Activated T-helper 1 cell treated with anti-CD3 and anti-CD28 coated beads, Interleukin-12 subunit alpha, Interleukin-12 subunit beta, Interleukin-2, Interleukin-4 antibody, amounts not matched to agents 30 ng/mL and 10 ng/mL and 1 ng/mL, durations not matched to agents 14 hours and 24 hours and 36 hours (primary cell): ENCODE measurements around the gene THBD. TPM values are rescaled to one million over a fixed set of nuclear protein-coding genes. Genes with fewer than 3 reads are reported as not detected.

ENCODE experiments used
- DNase-seq: peaks from one replicate; pipeline ENCODE4 v3.0.0; 2021; ENCODE audit warnings: low spot score
- H3K27ac Mint-ChIP-seq: one replicate; pipeline ENCODE4 v1.8.0; 2021; ENCODE audit warnings: mild to moderate bottlenecking, mixed read lengths
- H3K27me3 Mint-ChIP-seq: one replicate; pipeline ENCODE4 v1.8.0; 2022; ENCODE audit warnings: mild to moderate bottlenecking, moderate library complexity, mixed read lengths; ENCODE audit not compliant: insufficient read depth
- H3K36me3 Mint-ChIP-seq: one replicate; pipeline ENCODE4 v1.8.0; 2021; ENCODE audit warnings: low read depth, mixed read lengths
- H3K4me1 Mint-ChIP-seq: one replicate; pipeline ENCODE4 v1.8.0; 2021; ENCODE audit warnings: low read depth, mixed read lengths
- H3K4me3 Mint-ChIP-seq: one replicate; pipeline ENCODE4 v1.8.0; 2021; ENCODE audit warnings: mild to moderate bottlenecking, moderate library complexity, mixed read lengths
- H3K9me3 Mint-ChIP-seq: one replicate; pipeline ENCODE4 v1.8.0; 2021; ENCODE audit warnings: mixed read lengths
- intact Hi-C: fragments of 100-400 bp; cut with micrococcal nuclease; formaldehyde crosslinking; loops from one replicate; pipeline ENCODE4 v1.15.1; 2024
- total RNA-seq: library from RNA; stranded (reverse); gene quantifications from 2 replicates; pipeline ENCODE4 v1.2.3, GENCODE V29; 2022

Gene THBD
- total RNA-seq, 1 donor from 2014 or later = not detected

- DNase-seq = no peak
- Mint-ChIP-seq H3K4me3 (no peak overlapping the region), H3K27me3 (no peaks in the 10 kb centered on the region), H3K27ac (no peak overlapping the region), H3K36me3 (no peaks in the 10 kb centered on the region), H3K9me3 (no peaks in the 10 kb centered on the region), H3K4me1 (no peaks in the 10 kb centered on the region)
- intact Hi-C loops = no loop called here
Measured at GRCh38 chr20:23021951-23022350, 27.5 kb downstream of the THBD start.

DNA sequence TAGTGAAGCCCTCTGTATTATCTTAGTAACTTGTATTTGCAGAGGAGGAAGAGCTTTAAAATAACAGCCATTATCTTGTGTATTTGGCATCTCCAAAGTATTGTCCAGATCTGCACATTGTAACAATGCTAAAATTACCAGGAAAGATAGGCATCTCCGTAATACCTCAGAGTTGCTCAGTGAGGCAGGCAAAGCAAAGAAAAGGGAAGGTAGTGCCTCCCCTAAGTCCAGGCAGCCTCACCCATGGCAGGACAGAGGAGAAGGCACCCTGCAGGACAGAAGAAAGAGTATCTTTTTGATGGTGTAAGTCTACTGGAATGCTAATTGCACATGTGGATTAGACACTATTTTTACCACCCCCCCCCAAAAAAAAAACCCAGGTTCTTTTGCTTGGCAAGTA lies 27.9 kb downstream of the THBD start:
- no peak overlapping the region for H3K27ac Mint-ChIP-seq
- no peaks in the 10 kb centered on the region for H3K27me3 Mint-ChIP-seq
- intact Hi-C loops = no loop called here
- no peaks in the 10 kb centered on the region for H3K36me3 Mint-ChIP-seq
- no peak for DNase-seq
- no peaks in the 10 kb centered on the region for H3K9me3 Mint-ChIP-seq
- H3K4me1 Mint-ChIP-seq = no peaks in the 10 kb centered on the region
- no peak overlapping the region for H3K4me3 Mint-ChIP-seq

- H3K4me1 Mint-ChIP-seq = no peaks in the 10 kb centered on the region
- peaks cover 2% of the 10 kb centered on the region for H3K27me3 Mint-ChIP-seq
- no peak for DNase-seq
- no peak overlapping the region for H3K4me3 Mint-ChIP-seq
- intact Hi-C loops = no loop called here
- H3K9me3 Mint-ChIP-seq = no peaks in the 10 kb centered on the region
- no peak overlapping the region for H3K27ac Mint-ChIP-seq
- H3K36me3 Mint-ChIP-seq = no peaks in the 10 kb centered on the region
Measured at GRCh38 chr20:23020230-23021018, 29.0 kb downstream of the THBD start.

DNA sequence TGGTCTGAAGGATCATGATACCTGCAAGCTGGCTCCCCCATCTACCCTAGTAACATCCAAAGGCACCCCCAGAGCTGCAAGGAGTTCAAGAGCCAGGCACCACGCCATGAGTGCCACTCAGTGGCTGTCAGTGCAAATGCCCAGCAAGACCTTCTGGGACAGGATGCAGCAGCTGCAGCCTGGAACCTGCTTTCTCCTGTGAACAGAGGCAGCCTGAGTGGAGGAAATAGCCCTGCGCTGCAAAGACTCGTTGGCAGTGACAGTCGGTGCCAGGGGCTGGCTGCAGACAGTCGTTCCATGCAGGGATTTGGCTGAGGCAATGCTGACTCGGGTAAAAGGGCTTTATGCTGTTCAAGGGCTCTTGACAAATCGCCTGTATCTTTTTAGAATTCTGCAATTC lies 30.1 kb downstream of the THBD start:
- Mint-ChIP-seq H3K27ac (no peak overlapping the region), H3K9me3 (no peaks in the 10 kb centered on the region), H3K4me1 (no peaks in the 10 kb centered on the region), H3K4me3 (no peak overlapping the region), H3K36me3 (no peaks in the 10 kb centered on the region), H3K27me3 (peaks cover 2% of the 10 kb centered on the region)
- intact Hi-C loops = no loop called here
- DNase-seq = no peak

GRCh38 chr20:23018941-23019340 lies 30.5 kb downstream of the THBD start:
- no peak overlapping the region for H3K4me3 Mint-ChIP-seq
- intact Hi-C loops = no loop called here
- no peak overlapping the region for H3K27ac Mint-ChIP-seq
- no peaks in the 10 kb centered on the region for H3K4me1 Mint-ChIP-seq
- no peaks in the 10 kb centered on the region for H3K9me3 Mint-ChIP-seq
- H3K36me3 Mint-ChIP-seq = no peaks in the 10 kb centered on the region
- H3K27me3 Mint-ChIP-seq = peaks cover 2% of the 10 kb centered on the region
- DNase-seq = no peak

- intact Hi-C loops = no loop called here
- H3K9me3 Mint-ChIP-seq = no peaks in the 10 kb centered on the region
- H3K36me3 Mint-ChIP-seq = no peaks in the 10 kb centered on the region
- no peaks in the 10 kb centered on the region for H3K4me1 Mint-ChIP-seq
- peaks cover 2% of the 10 kb centered on the region for H3K27me3 Mint-ChIP-seq
- no peak overlapping the region for H3K4me3 Mint-ChIP-seq
- no peak overlapping the region for H3K27ac Mint-ChIP-seq
- no peak for DNase-seq
Measured at GRCh38 chr20:23018432-23018831, 31.0 kb downstream of the THBD start.

GRCh38 chr20:23017516-23017915 lies 32.0 kb downstream of the THBD start:
- H3K9me3 Mint-ChIP-seq = no peaks in the 10 kb centered on the region
- no peaks in the 10 kb centered on the region for H3K4me1 Mint-ChIP-seq
- H3K36me3 Mint-ChIP-seq = no peaks in the 10 kb centered on the region
- H3K4me3 Mint-ChIP-seq = no peak overlapping the region
- intact Hi-C loops = no loop called here
- no peak for DNase-seq
- peaks cover 2% of the 10 kb centered on the region for H3K27me3 Mint-ChIP-seq
- no peak overlapping the region for H3K27ac Mint-ChIP-seq

DNA sequence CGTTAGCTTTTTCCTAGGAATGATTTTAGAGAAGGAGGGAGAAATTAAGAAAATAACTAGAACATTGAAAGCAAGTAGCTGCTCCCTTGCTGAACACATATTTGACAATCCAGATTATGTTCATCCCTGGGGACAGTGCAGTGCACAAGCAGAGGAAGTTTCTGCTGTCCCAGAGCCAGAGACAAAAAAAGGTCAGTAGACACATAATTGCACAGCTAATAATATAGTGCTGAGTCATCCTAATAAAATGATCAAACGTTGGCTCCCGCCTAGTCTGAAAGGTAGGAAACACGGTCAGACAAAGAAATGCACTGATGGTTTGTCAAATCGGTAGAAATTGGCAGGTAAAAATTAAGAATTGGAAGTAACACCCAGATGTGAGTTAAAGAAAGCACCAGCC lies 36.0 kb downstream of the THBD start:
- Mint-ChIP-seq H3K4me1 (no peaks in the 10 kb centered on the region), H3K9me3 (no peaks in the 10 kb centered on the region), H3K4me3 (no peak overlapping the region), H3K36me3 (no peaks in the 10 kb centered on the region), H3K27me3 (peaks cover 2% of the 10 kb centered on the region), H3K27ac (no peak overlapping the region)
- intact Hi-C loops = no loop called here
- DNase-seq = no peak

GRCh38 chr20:23011008-23011721 lies 38.3 kb downstream of the THBD start:
- H3K27ac Mint-ChIP-seq = no peak overlapping the region
- no peaks in the 10 kb centered on the region for H3K4me1 Mint-ChIP-seq
- intact Hi-C loops = no loop called here

GRCh38 chr20:23010096-23010495 lies 39.4 kb downstream of the THBD start:
- no peak overlapping the region for H3K27ac Mint-ChIP-seq
- no peaks in the 10 kb centered on the region for H3K9me3 Mint-ChIP-seq
- no peak overlapping the region for H3K4me3 Mint-ChIP-seq
- H3K4me1 Mint-ChIP-seq = no peaks in the 10 kb centered on the region
- H3K27me3 Mint-ChIP-seq = no peaks in the 10 kb centered on the region
- no peak for DNase-seq
- intact Hi-C loops = no loop called here
- H3K36me3 Mint-ChIP-seq = no peaks in the 10 kb centered on the region

More at GRCh38 chr20:23011008-23011721, 38.3 kb downstream of the THBD start:
- no peak overlapping the region for H3K4me3 Mint-ChIP-seq
- peaks cover 1% of the 10 kb centered on the region for H3K27me3 Mint-ChIP-seq
- H3K9me3 Mint-ChIP-seq = no peaks in the 10 kb centered on the region
- no peaks in the 10 kb centered on the region for H3K36me3 Mint-ChIP-seq
- DNase-seq = no peak

- no peaks in the 10 kb centered on the region for H3K4me1 Mint-ChIP-seq
- intact Hi-C loops = no loop called here
- no peak for DNase-seq
- no peaks in the 10 kb centered on the region for H3K36me3 Mint-ChIP-seq
- no peak overlapping the region for H3K4me3 Mint-ChIP-seq
- H3K27me3 Mint-ChIP-seq = no peaks in the 10 kb centered on the region
- no peaks in the 10 kb centered on the region for H3K9me3 Mint-ChIP-seq
- H3K27ac Mint-ChIP-seq = no peak overlapping the region
Measured at GRCh38 chr20:23009636-23010035, 39.8 kb downstream of the THBD start.

DNA sequence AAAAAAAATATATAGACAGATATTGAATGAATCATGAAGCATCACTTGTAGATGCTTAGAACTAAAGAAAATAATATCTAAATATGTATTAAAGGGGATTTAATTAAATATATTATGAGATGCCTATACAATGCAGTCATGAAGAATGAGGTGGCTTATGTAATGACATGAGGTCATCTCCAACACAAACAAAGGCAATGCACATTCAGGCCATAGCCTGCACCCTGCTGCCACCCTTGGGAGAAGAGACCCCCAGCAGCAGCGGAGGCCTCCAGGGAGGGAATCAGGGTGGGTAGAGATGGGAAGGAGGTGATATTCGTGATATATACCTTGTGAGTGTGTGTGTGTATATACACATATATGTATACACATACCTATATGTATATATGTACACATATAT lies 40.8 kb downstream of the THBD start:
- Mint-ChIP-seq H3K27ac (no peak overlapping the region), H3K27me3 (peaks cover 1% of the 10 kb centered on the region), H3K9me3 (no peaks in the 10 kb centered on the region), H3K36me3 (no peaks in the 10 kb centered on the region), H3K4me1 (no peaks in the 10 kb centered on the region), H3K4me3 (no peak overlapping the region)
- DNase-seq = no peak
- intact Hi-C loops = no loop called here

DNA sequence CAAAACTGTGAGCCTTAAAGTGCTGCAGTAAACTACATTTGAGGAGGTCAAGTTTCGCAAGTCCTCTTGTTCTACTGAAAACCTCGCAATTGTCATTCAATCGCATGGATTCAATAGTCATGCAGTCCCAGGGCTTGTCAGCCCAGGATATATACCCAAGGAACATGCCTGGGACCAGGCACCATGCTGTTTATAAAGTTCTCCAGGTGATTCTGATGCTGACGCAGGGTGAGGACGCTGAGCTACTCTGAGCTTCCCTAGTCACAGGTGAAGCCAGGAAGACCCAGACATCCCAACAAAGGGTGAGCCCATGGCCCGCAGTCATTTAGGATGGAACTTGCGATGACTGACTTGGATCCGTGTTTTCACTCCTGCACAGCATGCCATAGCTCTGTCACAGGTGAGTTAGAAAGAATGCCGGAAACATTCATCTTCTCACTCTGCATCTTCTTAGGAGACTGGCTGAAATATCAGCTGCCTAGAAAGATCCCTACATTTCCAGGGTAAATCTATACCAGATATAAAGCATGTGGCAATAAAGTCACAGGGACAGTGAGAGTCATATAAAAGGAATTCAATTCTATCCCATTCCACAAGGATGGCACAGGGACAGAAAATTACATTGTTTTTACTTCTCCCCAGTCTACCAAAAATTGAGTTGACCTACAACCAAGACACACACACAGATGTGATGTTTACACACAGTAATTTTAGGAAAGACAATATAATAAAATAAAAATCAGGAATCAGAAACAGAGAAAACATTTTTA lies 41.4 kb downstream of the THBD start:
- peaks cover 2% of the 10 kb centered on the region for H3K27me3 Mint-ChIP-seq
- no peaks in the 10 kb centered on the region for H3K4me1 Mint-ChIP-seq
- intact Hi-C loops = no loop called here
- no peaks in the 10 kb centered on the region for H3K9me3 Mint-ChIP-seq
- no peak for DNase-seq
- no peak overlapping the region for H3K27ac Mint-ChIP-seq
- H3K4me3 Mint-ChIP-seq = no peak overlapping the region
- no peaks in the 10 kb centered on the region for H3K36me3 Mint-ChIP-seq
